Measurements from ENCODE around the gene ANKMY1.
"Not testable (repeated sequence)": the region's sequence is repeated elsewhere in the genome, so short reads cannot be mapped to it uniquely, and the experiment has no call there.

The ANKMY1 gene

GRCh38 chr2:240568678-240569522 is 11.1 kb upstream of the ANKMY1 start:
- DNase-seq (ENCODE audit: low read depth in 3 of 3), result no peak

DNA sequence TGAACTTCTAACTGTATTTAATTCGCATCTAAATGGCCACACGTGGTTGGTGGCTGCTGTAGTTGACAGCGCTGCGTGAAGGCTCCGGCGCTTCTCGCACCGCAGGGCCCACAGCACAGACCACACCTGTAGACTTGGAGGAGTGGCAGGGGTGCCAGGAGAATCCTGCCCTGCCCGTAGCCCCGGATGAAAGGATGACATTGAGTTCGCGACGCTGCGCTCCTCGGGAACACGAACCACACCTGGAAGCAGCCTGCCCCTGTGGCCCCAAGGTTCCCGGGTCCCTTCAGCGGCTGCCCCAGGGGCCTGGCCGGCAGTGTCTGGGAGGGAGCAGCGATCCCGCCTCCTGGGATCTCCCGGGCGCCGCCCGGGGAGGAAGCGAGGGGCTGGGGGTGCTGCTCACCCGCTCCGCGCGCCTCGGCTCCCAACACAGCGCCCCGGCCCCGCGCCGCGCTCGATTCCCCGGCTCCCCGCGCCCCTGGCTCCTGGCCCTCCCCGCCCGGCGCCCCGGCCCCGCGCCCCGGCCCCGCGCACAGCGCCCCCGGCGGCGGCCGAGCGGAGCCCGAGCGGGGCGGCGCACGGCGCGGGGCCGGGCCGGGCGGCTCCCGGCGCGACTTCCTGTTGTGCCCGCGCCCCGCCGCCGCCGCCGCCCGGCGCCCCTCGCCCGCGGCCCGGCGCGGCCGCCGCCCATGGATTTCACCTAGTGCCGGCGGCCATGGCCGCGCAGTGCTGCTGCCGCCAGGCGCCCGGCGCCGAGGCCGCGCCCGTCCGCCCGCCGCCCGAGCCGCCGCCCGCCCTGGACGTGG is 10.3 kb upstream of the ANKMY1 start, which contains the start of gene RNPEPL1:
RNPEPL1 (plus strand) TSS at position 613 of the 806 bp plus-strand sequence; CDS start at position 716, 103 bp downstream.
- DNase-seq (ENCODE audit: low read depth in 3 of 3), result no peak

- no peak for DNase-seq (ENCODE audit: low read depth in 3 of 3)
Observed at GRCh38 chr2:240567137-240567871, 9.5 kb upstream of the ANKMY1 start.

- DNase-seq (ENCODE audit: low read depth in 3 of 3), result peak; percentile 88 to 93 (median 89)
Observed at GRCh38 chr2:240566203-240567136, 8.7 kb upstream of the ANKMY1 start.

DNA sequence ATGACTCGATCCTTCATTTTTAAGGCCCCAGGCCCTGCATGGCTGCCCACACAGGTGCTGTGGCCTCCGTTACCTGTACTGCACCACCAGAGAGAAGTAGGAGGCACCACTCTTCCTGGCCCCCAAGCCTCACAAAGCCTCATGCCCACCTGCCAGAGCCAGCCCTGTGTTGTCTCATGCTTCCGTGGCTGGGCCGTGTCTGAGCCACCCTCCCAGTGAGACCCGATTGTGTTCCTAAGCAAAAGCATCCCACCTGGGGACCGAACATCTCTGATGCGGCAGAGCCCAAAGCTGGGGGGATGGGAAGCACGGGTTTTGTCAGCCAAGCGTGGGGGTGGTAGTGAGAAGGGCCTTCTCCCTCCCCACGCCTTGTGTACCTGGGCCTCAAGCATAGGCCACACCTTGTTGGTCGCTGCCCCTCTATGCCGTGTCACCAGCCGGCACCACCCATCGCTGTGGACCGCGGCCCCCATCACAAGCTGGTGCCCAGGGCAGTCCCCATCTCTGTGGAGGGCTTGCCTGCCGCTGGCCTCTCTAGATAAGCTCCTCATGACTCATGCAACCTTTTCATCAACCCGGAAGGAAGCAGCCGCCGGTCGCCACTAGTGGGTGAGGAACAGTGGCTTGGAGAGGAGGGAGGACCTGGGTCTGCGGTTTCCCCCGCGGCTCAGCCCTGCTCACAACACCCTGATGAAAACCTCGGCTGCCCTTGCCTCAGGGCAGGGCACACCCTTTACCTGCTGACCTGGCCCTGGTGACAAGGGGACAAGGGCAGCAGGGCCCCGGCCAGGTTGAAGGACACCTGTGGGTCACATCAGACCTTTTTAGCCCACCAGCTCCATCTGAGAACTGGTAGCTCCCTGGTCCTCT is 7.8 kb upstream of the ANKMY1 start:
- peak; percentile 69 to 81 (median 76) for DNase-seq (ENCODE audit: low read depth in 3 of 3)

DNA sequence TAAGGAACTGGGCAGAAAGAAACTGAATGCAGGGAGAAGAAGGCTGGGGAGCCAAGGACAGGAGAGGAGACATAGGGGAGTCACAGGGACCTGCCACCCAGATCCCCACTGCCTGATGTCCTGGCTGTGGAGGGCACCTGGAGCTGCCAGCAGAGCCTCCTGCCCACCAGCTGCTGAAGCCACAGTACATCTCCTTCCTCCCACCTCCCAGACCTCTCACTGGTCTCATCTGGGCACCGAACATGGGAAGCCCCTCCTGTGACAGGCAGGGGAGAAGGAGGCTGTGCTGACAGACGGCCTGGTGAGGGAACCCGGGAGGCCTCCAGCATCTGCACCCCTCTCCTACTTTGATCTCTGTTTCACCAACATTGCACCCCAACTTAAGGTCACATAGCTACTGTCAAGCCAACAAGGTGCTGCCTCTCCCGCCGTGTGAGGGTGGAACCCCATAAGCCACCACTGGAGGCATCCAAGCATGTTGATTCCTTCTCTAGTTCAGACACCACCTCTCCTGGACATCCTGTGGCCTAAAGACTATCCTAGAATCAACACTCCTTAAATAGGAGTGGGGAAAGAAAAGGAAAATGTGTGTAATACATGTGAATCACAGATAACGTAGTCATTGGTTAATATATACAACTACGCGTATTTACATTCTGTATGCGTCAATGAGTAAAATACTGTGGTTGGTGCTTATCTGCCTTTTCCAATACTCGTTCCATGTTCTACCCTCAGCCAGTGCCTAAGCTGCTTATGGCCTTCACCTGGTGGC is 7.0 kb upstream of the ANKMY1 start:
- no peak for DNase-seq (ENCODE audit: low read depth in 3 of 3)

DNA sequence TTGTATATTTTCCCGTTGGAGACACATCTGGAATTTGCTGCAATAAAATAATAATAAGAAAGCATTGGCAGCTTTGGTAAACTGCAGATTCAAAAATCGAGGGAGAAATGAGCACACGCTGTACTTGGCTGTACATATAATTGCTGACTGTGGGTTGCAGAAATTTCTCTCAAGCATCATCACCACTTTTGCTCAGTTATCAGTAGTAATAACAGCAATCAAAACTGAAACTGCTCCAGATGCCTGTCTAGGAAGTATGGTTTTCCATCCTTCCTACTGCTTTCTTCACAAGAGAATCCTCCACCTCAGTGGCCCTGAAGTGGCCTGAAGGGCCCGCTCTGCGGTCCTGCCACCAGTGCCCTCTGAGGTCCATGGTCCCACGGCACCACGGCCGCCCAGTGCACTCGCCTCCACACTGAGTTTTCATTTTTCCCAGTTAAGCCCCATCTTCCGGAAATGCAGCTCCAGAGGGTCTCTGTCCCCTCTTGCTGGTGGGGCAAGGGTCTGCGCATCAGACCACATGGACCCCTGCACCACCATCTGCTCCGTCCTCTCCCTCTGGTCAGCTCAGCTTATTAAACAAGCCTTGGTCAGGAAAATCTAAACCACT is 6.3 kb upstream of the ANKMY1 start:
- DNase-seq (ENCODE audit: low read depth in 3 of 3), result no peak

DNA sequence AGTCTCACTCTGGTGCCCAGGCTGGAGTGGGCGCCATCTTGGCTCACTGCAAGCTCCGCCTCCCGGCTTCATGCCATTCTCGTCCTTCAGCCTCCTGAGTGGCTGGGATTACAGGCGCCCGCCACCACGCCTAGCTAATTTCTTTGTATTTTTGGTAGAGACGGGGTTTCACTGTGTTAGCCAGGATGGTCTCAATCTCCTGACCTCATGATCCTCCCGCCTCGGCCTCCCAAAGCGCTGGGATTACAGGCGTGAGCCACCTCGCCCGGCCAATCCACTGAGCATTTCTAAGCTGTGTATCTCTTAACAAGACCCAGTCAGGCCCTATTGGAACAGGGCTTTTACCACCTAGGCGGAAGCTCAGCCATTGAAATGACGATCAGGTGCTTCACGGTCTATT is 5.4 kb upstream of the ANKMY1 start:
- DNase-seq (ENCODE audit: low read depth in 3 of 3), result not testable (repeated sequence)

GRCh38 chr2:240561325-240561971 is 3.7 kb upstream of the ANKMY1 start:
- no peak for DNase-seq (ENCODE audit: low read depth in 3 of 3)

DNA sequence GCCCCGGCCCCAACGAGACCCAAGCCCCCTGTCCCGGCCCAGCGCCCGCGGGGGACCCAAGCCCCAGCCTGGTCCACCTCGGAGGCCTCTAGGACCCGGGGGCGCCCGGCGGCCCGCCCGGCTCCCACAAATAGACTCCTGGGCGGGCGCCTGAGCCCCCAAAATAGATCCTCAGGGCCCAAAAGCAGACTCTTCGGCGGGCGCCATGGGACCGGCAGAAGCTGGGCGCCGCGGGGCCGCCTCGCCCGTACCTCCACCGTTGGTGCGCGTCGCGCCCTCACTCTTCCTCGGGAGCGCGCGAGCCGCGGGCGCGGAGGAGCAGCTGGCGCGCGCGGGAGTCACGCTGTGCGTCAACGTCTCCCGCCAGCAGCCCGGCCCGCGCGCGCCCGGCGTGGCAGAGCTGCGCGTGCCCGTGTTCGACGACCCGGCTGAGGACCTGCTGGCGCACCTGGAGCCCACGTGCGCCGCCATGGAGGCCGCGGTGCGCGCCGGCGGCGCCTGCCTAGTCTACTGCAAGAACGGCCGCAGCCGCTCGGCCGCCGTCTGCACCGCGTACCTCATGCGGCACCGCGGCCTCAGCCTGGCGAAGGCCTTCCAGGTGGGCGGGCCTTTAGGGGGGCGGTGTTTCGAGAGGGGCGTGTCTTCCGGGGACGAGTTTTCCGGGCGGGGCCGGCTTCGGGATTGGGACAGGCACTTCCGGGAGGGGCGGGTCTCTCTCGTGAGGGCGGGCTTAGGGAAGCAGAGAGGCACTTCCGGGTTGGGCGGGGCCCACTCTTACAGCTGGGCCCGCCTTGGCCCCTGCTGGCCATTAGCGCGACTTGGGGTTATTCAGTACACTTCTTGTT is 2.9 kb upstream of the ANKMY1 start:
- DNase-seq (ENCODE audit: low read depth in 3 of 3), result peak; percentile 99 to 100 (median 100)

GRCh38 chr2:240560084-240560479 is 2.3 kb upstream of the ANKMY1 start, which contains the start of gene DUSP28:
Gene DUSP28 (plus strand): TSS chr2:240560357. CDS start chr2:240560685, 328 bp downstream.
- peak; percentile 77 to 85 (median 81) for DNase-seq (ENCODE audit: low read depth in 3 of 3)

DNA sequence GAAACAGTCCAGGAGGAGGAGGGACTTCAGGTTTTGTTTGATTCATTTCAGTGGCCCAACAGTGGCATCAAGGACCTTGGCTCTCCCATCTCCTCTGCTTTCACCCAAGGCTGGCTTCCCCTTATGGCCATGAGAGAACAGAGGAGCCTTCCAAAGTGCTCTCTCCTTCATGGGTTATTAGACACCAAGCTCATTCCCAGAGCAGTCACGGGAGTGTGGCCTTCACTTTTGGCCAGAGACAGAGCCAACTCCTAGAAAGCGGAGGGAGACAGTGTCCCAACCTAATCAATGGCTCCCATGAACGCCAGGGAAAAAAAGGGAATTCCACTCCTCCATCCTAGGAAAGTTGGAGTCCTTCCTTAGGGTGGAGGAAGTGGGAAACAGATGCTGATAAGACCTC is 1.5 kb upstream of the ANKMY1 start:
- no peak for DNase-seq (ENCODE audit: low read depth in 3 of 3)

GRCh38 chr2:240558236-240558761 is 511 bp upstream of the ANKMY1 start:
- DNase-seq (ENCODE audit: low read depth in 3 of 3), result no peak

DNA sequence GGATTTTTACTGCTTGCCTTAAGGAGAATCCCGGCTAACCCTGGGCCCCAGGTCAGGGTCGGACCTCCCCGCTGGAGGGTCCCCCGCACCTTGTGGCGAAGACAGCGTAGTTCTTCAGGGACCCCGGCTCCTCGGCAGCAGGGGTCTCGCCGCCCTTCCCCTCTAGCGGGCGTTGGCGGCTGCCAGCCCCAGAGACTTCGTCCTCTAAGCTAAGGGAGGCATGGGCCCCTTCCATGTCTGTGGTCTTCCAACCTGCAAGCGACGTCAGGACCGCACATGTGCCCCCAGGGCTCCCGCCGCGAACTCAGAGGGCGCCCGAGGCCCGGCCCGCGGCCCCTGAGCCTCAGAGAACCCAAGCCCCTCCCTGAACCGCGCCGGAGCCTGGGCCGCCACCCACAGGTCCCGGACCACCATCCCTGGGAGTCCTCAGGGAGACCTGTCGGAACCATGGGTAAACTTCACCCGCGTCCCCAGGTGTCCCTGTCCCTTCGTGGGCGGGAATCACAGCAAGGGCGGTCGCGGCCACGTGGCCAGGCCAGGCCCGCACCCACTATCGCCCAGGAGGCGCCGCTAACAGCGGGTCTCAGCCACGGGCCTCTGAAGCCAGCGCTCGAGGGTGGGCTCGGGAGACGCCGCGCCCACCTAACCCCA is 562 bp downstream of the ANKMY1 start:
- no peak for DNase-seq (ENCODE audit: low read depth in 3 of 3)

GRCh38 chr2:240556553-240557100 is 1.2 kb downstream of the ANKMY1 start:
- peak in 1 of 3 experiments; percentile 58 for DNase-seq (ENCODE audit: low read depth in 3 of 3)

Data from stimulated activated CD4-positive, alpha-beta T cell treated with anti-CD3 and anti-CD28 coated beads, TNF-alpha, amount 100 ng/mL, for 4 hours (primary cell).